Naive thymus-derived CD4-positive, alpha-beta T cell (primary cell): ENCODE data around the gene ZNF487. TPM values are rescaled to one million over a fixed set of nuclear protein-coding genes. Genes with fewer than 3 reads are reported as not detected.
"Not testable (repeated sequence)": the region's sequence is repeated elsewhere in the genome, so short reads cannot be mapped to it uniquely, and the experiment has no call there.

Experiments
- ATAC-seq: fragments of 150-1000 bp; cut with Tn5 transposase; 2 replicates; pipeline ENCODE4 v1.10.0; 2021; ENCODE audit warnings: mild to moderate bottlenecking, moderate library complexity
- CTCF ChIA-PET: fragments of 350-600 bp; sonication (Branson Sonifier 250); formaldehyde crosslinking; loops from one replicate; lab custom pipeline; 2021; ENCODE audit warnings: antibody characterized with exemption; lab: Charles Lee
- POLR2A ChIA-PET: fragments of 350-600 bp; sonication (Branson Sonifier 250); formaldehyde crosslinking; loops from one replicate; lab custom pipeline; 2021; ENCODE audit warnings: antibody characterized with exemption, inconsistent platforms; lab: Charles Lee
- DNase-seq, 9 donors: peaks; one replicate each; pipeline versions ENCODE4 v3.0.0 to v3.0.0-alpha.2; 2020 to 2022; ENCODE audit warnings: mixed read lengths in 1 of 9
- H3K27ac ChIP-seq: one replicate; pipeline ENCODE4 v1.7.0; 2013; ENCODE audit warnings: mild to moderate bottlenecking, low read depth, low read length, moderate library complexity
- H3K27me3 ChIP-seq, 2 donors: one replicate each; pipeline ENCODE4 v1.7.0; 2013; ENCODE audit warnings: low read length in 2 of 2, mild to moderate bottlenecking in 2 of 2, moderate library complexity in 2 of 2; ENCODE audit not compliant: control insufficient read depth in 2 of 2, insufficient read depth in 2 of 2
- H3K36me3 ChIP-seq, 3 experiments: 1 replicate in 2 of 3; 2 replicates in 1 of 3; pipeline ENCODE4 v1.7.0; 2013; ENCODE audit warnings: low read length in 3 of 3, mild to moderate bottlenecking in 3 of 3, moderate library complexity in 1 of 3; ENCODE audit not compliant: insufficient read depth in 3 of 3, control insufficient read depth in 2 of 3
- H3K4me1 ChIP-seq, 2 donors: one replicate each; pipeline ENCODE4 v1.7.0; 2013; ENCODE audit warnings: low read length in 2 of 2, mild to moderate bottlenecking in 2 of 2, moderate library complexity in 1 of 2; ENCODE audit not compliant: control insufficient read depth in 2 of 2, insufficient read depth in 2 of 2
- H3K4me3 ChIP-seq: 2 replicates; pipeline ENCODE4 v1.7.0; 2013; ENCODE audit warnings: mild to moderate bottlenecking, low read length
- H3K9me3 ChIP-seq, 3 experiments: 1 replicate in 2 of 3; 2 replicates in 1 of 3; pipeline ENCODE4 v1.7.0; 2013; ENCODE audit warnings: low read length in 3 of 3; ENCODE audit not compliant: control insufficient read depth in 2 of 3
- H3K27ac Mint-ChIP-seq, 9 donors: one replicate each; pipeline ENCODE4 v1.8.0; 2020 to 2022; ENCODE audit warnings: mixed read lengths in 9 of 9, mild to moderate bottlenecking in 8 of 9, moderate library complexity in 5 of 9, inconsistent platforms in 2 of 9
- H3K27me3 Mint-ChIP-seq, 5 donors: one replicate each; pipeline ENCODE4 v1.8.0; 2021 to 2022; ENCODE audit warnings: mixed read lengths in 5 of 5, mild to moderate bottlenecking in 1 of 5
- H3K36me3 Mint-ChIP-seq, 5 donors: one replicate each; pipeline ENCODE4 v1.8.0; 2020 to 2022; ENCODE audit warnings: mixed read lengths in 5 of 5, mild to moderate bottlenecking in 3 of 5, inconsistent platforms in 1 of 5
- H3K4me1 Mint-ChIP-seq, 7 donors: one replicate each; pipeline ENCODE4 v1.8.0; 2020 to 2022; ENCODE audit warnings: mixed read lengths in 7 of 7, mild to moderate bottlenecking in 3 of 7, inconsistent platforms in 1 of 7
- H3K4me3 Mint-ChIP-seq, 10 donors: one replicate each; pipeline ENCODE4 v1.8.0; 2020 to 2022; ENCODE audit warnings: mild to moderate bottlenecking in 10 of 10, mixed read lengths in 10 of 10, moderate library complexity in 6 of 10, inconsistent platforms in 2 of 10
- H3K9me3 Mint-ChIP-seq, 11 donors: one replicate each; pipeline ENCODE4 v1.8.0; 2020 to 2022; ENCODE audit warnings: mixed read lengths in 11 of 11, mild to moderate bottlenecking in 4 of 11, inconsistent platforms in 1 of 11, moderate library complexity in 1 of 11
- intact Hi-C, 2 donors: fragments of 100-400 bp; cut with micrococcal nuclease; formaldehyde crosslinking; loops; one replicate each; pipeline ENCODE4 v1.15.1; 2023
- polyA plus RNA-seq, 2 donors: library from polyadenylated mRNA; unstranded; fragments of 300-500 nt; fragmentation: Illumina TruSeq; gene quantifications; one replicate each; pipeline ENCODE4 v1.2.3, GENCODE V29; 2021
- total RNA-seq, 6 experiments: library from RNA in 5 of 6; stranded (reverse) in 5 of 6; gene quantifications; 1 replicate in 5 of 6; 2 replicates in 1 of 6; pipeline ENCODE4 v1.2.3 and lab custom pipeline; 2021 to 2026

Gene ZNF487
- total and polyA plus RNA-seq, 7 experiments from 2014 or later = 4.1 to 12.0 (median 5.9) TPM

DNA sequence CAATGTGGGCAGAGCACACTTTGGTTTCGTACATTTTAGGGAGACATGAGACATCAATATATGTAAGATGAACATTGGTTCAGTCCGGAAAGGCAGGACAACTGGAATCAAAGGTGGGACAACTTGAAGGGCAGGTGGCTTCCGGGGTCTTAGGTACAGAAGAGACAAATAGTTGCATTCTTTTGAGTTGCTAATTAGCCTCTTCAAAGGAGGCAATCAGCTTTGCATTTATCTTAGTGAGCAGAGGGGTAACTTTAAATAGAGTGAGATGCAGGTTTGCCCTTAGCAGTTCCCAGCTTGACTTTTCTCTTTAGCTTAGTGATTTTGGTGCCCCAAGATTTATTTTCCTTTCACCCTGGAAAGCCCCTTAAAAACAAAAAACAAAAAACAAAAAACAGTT is 21.3 kb downstream of the ZNF487 start:
- peaks cover 0 to 13% (median 0%) of the 10 kb centered on the region in 5 donors for H3K36me3 Mint-ChIP-seq
- H3K4me1 ChIP-seq = peaks cover 19 to 35% of the 10 kb centered on the region in 2 donors
- H3K4me3 ChIP-seq = no peak overlapping the region
- ChIA-PET CTCF (interaction anchor here (0.9 kb wide), 1 partner anchor 17 kb away, joined by 3 read pairs; no protein-coding TSS in a partner anchor), POLR2A (no interaction called here)
- H3K4me3 Mint-ChIP-seq = peak overlapping the region in 3 of 10 donors; percentile 8 to 42 (median 20)
- no peak for ATAC-seq
- peak overlapping the region; percentile 35 to 91 (median 83) for H3K27ac Mint-ChIP-seq
- H3K27me3 ChIP-seq = no peaks in the 10 kb centered on the region
- H3K9me3 Mint-ChIP-seq = no peaks in the 10 kb centered on the region
- no peaks in the 10 kb centered on the region for H3K9me3 ChIP-seq
- DNase-seq = no peak
- intact Hi-C loops = no loop called here
- peaks cover 8 to 57% (median 44%) of the 10 kb centered on the region in 7 donors for H3K4me1 Mint-ChIP-seq
- no peak overlapping the region for H3K27ac ChIP-seq
- H3K36me3 ChIP-seq = no peaks in the 10 kb centered on the region
- no peaks in the 10 kb centered on the region for H3K27me3 Mint-ChIP-seq

DNA sequence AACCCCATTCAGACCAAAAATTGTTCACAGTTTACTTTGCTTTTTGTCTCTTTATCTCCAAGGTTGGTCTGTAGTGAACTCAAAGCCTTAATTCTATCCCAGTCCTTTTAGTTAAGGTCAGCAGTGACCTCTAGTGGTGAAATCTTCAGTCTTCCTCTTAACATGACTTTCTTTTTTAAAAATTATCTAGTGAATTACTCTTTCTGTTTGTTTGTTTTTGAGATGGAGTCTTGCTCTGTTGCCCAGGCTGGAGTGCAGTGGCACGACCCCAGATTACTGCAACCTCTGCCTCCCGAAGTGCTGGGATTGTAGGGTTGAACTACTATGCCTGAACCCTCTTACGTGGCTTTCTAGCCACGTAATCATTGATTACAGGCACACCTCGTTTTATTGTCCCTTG is 25.0 kb downstream of the ZNF487 start:
- Mint-ChIP-seq H3K4me3 (peak overlapping the region in 1 of 10 donors; percentile 20), H3K27me3 (no peaks in the 10 kb centered on the region), H3K4me1 (peaks cover 4 to 22% (median 19%) of the 10 kb centered on the region in 7 donors), H3K27ac (peak overlapping the region in 6 of 9 donors; percentile 2 to 67 (median 40)), H3K9me3 (no peaks in the 10 kb centered on the region), H3K36me3 (no peaks in the 10 kb centered on the region)
- ATAC-seq (peak; percentile 92), DNase-seq (peak in 7 of 9 donors; percentile 62 to 79 (median 70))
- POLR2A ChIA-PET = interaction anchor here (1.4 kb wide), 1 partner anchor 528 kb away, joined by 4 read pairs; no protein-coding TSS in a partner anchor
- no peaks in the 10 kb centered on the region for H3K36me3 ChIP-seq
- no peak overlapping the region for H3K4me3 ChIP-seq
- H3K27ac ChIP-seq = no peak overlapping the region
- no peaks in the 10 kb centered on the region for H3K9me3 ChIP-seq
- peaks cover 1 to 7% of the 10 kb centered on the region in 2 donors for H3K4me1 ChIP-seq
- intact Hi-C loops = loop anchor here (1.0 to 10.0 kb wide), 9 partner anchors 71 to 357 kb away; partner anchors contain the start of gene RASGEF1A (in 1 of the 2)
- no peaks in the 10 kb centered on the region for H3K27me3 ChIP-seq
- CTCF ChIA-PET = interaction anchor here (0.6 to 2.3 kb wide), 7 partner anchors 74 to 257 kb away, joined by 3 to 6 read pairs (median 4); no protein-coding TSS in a partner anchor

DNA sequence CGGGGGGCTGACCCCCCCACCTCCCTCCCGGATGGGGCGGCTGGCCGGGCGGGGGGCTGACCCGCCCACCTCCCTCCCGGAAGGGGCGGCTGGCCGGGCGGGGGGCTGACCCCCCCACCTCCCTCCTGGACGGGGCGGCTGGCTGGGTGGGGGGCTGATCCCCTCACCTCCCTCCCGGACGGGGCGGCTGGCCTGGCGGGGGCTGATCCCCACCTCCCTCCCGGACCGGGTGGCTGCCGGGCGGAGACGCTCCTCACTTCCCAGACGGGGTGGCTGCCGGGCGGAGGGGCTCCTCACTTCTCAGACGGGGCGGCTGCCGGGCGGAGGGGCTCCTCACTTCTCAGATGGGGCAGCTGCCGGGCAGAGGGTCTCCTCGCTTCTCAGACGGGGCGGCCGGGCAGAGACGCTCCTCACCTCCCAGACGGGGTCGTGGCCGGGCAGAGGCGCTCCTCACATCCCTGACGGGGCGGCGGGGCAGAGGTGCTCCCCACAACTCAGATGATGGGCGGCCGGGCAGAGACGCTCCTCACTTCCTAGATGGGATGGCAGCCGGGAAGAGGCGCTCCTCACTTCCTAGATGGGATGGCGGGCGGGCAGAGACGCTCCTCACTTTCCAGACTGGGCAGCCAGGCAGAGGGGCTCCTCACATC is 28.3 kb downstream of the ZNF487 start:
- H3K4me1 ChIP-seq, H3K27me3 ChIP-seq, H3K9me3 ChIP-seq, ATAC-seq, H3K4me1 Mint-ChIP-seq, H3K36me3 Mint-ChIP-seq, H3K27ac ChIP-seq, H3K27ac Mint-ChIP-seq, POLR2A ChIA-PET, H3K4me3 ChIP-seq, CTCF ChIA-PET, H3K9me3 Mint-ChIP-seq, DNase-seq, H3K36me3 ChIP-seq, H3K4me3 Mint-ChIP-seq, H3K27me3 Mint-ChIP-seq: not testable (repeated sequence)
- intact Hi-C loops = loop anchor here in 1 of 2 donors (10.0 kb wide), 1 partner anchor 200 kb away; the partner anchor contains the start of gene RASGEF1A

DNA sequence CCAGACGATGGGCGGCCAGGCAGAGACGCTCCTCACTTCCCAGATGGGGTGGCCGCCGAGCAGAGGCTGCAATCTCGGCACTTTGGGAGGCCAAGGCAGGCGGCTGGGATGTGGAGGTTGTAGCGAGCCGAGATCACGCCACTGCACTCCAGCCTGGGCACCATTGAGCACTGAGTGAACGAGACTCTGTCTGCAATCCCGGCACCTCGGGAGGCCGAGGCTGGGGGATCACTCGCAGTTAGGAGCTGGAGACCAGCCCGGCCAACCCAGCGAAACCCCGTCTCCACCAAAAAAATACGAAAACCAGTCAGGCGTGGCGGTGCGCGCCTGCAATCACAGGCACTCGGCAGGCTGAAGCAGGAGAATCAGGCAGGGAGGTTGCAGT is 28.8 kb downstream of the ZNF487 start:
- H3K36me3 ChIP-seq, ATAC-seq, POLR2A ChIA-PET, H3K4me3 ChIP-seq, CTCF ChIA-PET, H3K27me3 Mint-ChIP-seq, H3K4me3 Mint-ChIP-seq, DNase-seq, H3K27ac ChIP-seq, H3K9me3 ChIP-seq, H3K4me1 ChIP-seq, H3K27ac Mint-ChIP-seq, H3K36me3 Mint-ChIP-seq, H3K9me3 Mint-ChIP-seq, H3K4me1 Mint-ChIP-seq, H3K27me3 ChIP-seq: not testable (repeated sequence)
- intact Hi-C loops = loop anchor here in 1 of 2 donors (10.0 kb wide), 1 partner anchor 201 kb away; the partner anchor contains the start of gene RASGEF1A

DNA sequence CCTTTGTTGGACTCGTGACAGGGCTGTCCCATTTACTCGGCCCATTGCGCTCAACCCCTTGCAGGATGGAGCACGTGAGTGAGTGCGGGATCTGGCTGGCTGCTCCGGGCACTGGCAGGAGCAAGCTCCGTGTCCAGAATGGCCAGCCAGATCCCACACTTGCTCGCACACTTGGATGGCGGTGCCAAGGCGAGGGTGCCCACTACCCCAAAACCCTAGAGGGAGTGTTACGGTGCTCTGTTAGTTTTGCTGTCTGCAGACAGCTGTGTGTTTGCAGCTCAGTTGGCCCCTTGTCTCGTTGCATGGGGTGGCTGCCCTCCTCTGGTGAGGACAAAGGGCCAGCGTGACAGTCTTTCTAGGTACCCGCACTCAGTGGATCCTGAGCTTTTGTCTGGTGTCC is 34.2 kb downstream of the ZNF487 start:
- H3K9me3 ChIP-seq = no peaks in the 10 kb centered on the region
- Mint-ChIP-seq H3K4me1 (peaks cover 0 to 2% (median 0%) of the 10 kb centered on the region in 7 donors), H3K4me3 (no peak overlapping the region), H3K36me3 (peaks cover 0 to 24% (median 3%) of the 10 kb centered on the region in 5 donors), H3K27ac (no peak overlapping the region), H3K9me3 (peaks cover 0 to 2% (median 0%) of the 10 kb centered on the region in 11 donors), H3K27me3 (no peaks in the 10 kb centered on the region)
- intact Hi-C loops = no loop called here
- no peak overlapping the region for H3K27ac ChIP-seq
- H3K27me3 ChIP-seq = no peaks in the 10 kb centered on the region
- ChIA-PET CTCF (no interaction called here), POLR2A (no interaction called here)
- no peak for ATAC-seq
- peaks cover 0 to 7% (median 0%) of the 10 kb centered on the region in 3 experiments for H3K36me3 ChIP-seq
- no peak for DNase-seq
- no peaks in the 10 kb centered on the region for H3K4me1 ChIP-seq
- H3K4me3 ChIP-seq = no peak overlapping the region

DNA sequence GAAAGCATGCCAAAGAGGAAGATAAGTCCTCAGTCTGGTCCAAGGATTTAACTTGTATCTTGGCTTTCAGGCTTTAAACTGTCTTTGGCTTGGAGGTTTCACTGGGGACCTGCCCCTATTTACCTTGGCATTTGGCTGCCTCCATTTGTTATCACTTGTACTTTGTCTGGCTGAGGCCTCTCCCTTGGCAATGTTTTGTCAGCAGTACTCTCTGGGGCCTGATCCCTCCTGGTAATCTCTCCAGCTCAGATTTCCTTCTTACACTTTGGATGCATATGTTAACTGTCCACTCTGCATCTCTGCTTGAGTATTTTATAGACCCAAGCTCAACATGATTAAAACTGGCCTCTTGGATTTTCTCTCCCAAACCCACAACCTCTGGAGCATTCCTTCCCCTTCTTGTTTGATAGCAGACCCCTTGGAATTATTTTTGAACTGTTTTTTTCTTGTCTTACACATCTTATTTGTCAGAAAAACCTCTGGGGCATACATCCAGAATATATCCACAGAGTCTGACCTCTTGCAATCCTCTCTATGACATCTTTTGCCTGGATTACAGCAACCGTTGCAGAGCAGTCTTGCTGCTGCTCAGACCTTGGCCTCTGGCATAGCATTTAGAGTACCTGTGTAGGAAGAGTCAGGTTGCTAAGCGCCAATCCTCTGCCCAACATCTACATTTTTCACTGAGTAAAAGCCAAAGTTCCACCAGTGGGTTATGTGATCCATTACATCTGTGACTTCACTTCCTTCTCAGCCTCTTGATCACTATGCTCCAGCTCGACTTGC is 35.2 kb downstream of the ZNF487 start:
- ChIA-PET POLR2A (no interaction called here), CTCF (no interaction called here)
- Histone ChIP-seq H3K9me3 (no peaks in the 10 kb centered on the region), H3K36me3 (peaks cover 0 to 8% (median 0%) of the 10 kb centered on the region in 3 experiments), H3K27ac (no peak overlapping the region), H3K27me3 (no peaks in the 10 kb centered on the region), H3K4me1 (no peaks in the 10 kb centered on the region), H3K4me3 (no peak overlapping the region)
- no peak overlapping the region for H3K27ac Mint-ChIP-seq
- intact Hi-C loops = no loop called here
- ATAC-seq (no peak), DNase-seq (no peak)
- H3K27me3 Mint-ChIP-seq = no peaks in the 10 kb centered on the region
- H3K4me3 Mint-ChIP-seq = no peak overlapping the region
- H3K4me1 Mint-ChIP-seq = peaks cover 0 to 2% (median 0%) of the 10 kb centered on the region in 7 donors
- peaks cover 0 to 30% (median 10%) of the 10 kb centered on the region in 5 donors for H3K36me3 Mint-ChIP-seq
- H3K9me3 Mint-ChIP-seq = peaks cover 0 to 6% (median 0%) of the 10 kb centered on the region in 11 donors
